ENCODE data around the gene SF3A2. TPM values are rescaled to one million over a fixed set of nuclear protein-coding genes. Genes with fewer than 3 reads are reported as not detected.

SF3A2 gene
- total RNA-seq, 1 donor from 2014 or later: 107 TPM

- no peak for ATAC-seq (ENCODE audit: low read depth)
- Mint-ChIP-seq H3K9me3 (no peaks in the 10 kb centered on the region), H3K36me3 (ENCODE audit: low read depth) (peaks cover 77% of the 10 kb centered on the region), H3K27me3 (no peaks in the 10 kb centered on the region), H3K27ac (no peak overlapping the region), H3K4me3 (no peak overlapping the region), H3K4me1 (peaks cover 32% of the 10 kb centered on the region)
- no peak for DNase-seq
- TF ChIP-seq, protein P1, sequence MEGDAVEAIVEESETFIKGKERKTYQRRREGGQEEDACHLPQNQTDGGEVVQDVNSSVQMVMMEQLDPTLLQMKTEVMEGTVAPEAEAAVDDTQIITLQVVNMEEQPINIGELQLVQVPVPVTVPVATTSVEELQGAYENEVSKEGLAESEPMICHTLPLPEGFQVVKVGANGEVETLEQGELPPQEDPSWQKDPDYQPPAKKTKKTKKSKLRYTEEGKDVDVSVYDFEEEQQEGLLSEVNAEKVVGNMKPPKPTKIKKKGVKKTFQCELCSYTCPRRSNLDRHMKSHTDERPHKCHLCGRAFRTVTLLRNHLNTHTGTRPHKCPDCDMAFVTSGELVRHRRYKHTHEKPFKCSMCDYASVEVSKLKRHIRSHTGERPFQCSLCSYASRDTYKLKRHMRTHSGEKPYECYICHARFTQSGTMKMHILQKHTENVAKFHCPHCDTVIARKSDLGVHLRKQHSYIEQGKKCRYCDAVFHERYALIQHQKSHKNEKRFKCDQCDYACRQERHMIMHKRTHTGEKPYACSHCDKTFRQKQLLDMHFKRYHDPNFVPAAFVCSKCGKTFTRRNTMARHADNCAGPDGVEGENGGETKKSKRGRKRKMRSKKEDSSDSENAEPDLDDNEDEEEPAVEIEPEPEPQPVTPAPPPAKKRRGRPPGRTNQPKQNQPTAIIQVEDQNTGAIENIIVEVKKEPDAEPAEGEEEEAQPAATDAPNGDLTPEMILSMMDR (IDR thresholded peaks at IDR 0.05): no peak
- CTCF ChIA-PET: no interaction called here
- POLR2A ChIA-PET: interaction anchor here (0.5 kb wide), 2 partner anchors 19 to 508 kb away, joined by 5 to 6 read pairs; no protein-coding TSS in a partner anchor
- intact Hi-C loops (cut with micrococcal nuclease): no loop called here
These were observed 45.7 kb upstream of the SF3A2 start for GRCh38 chr19:2190848-2191455.

DNA sequence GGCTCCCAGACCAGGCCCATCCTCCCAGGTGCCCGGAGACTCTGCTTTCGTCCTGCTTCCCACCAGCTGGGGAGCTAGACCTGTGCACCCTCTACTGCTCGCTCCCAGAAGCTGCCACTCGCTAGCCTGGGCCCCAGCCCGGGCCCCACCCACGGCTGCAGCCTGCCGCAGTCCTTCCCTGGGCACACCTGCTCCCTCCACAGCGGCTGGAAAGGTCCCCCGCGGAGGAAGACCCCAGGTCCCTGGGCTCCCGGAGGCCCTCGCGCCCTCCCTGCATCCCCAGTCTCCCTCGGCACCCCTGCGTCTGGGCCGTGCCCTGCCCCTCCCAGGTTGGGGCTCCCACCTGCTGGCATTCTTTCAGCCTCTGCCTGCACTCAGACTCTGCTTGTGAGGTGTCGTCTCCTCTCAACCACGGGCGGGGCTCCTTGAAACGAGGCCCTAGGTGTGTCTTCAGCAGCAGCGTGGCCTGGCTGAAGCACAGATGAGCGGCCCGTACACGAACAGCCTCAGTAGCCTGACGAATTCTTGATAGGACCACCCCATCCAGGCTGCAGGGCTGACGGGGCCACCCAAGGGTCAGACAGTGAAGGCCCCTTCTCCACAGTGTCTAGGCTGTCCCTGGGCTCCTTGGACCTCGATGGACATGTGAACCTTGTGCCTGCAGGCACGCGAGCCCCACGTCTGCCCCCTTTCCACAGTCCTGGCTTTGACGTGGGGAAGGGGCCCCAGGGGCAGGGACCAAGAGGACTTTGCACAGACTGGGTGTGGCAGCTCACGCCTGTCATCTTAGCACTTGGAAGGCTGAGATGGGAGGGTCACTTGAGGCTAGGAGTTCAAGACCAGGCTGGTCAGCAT is 44.9 kb upstream of the SF3A2 start:
- H3K27me3 Mint-ChIP-seq: no peaks in the 10 kb centered on the region
- intact Hi-C loops (cut with micrococcal nuclease): no loop called here
- H3K9me3 Mint-ChIP-seq: no peaks in the 10 kb centered on the region
- DNase-seq (no peak), ATAC-seq (ENCODE audit: low read depth) (no peak)
- H3K36me3 Mint-ChIP-seq (ENCODE audit: low read depth): peaks cover 75% of the 10 kb centered on the region
- H3K4me1 Mint-ChIP-seq: peaks cover 28% of the 10 kb centered on the region
- no peak overlapping the region for H3K27ac Mint-ChIP-seq
- ChIA-PET POLR2A (interaction anchor here (0.5 kb wide), 1 partner anchor 19 kb away, joined by 5 read pairs; no protein-coding TSS in a partner anchor), CTCF (no interaction called here)
- H3K4me3 Mint-ChIP-seq: no peak overlapping the region
- TF ChIP-seq, protein P1 (IDR thresholded peaks at IDR 0.05): no peak

DNA sequence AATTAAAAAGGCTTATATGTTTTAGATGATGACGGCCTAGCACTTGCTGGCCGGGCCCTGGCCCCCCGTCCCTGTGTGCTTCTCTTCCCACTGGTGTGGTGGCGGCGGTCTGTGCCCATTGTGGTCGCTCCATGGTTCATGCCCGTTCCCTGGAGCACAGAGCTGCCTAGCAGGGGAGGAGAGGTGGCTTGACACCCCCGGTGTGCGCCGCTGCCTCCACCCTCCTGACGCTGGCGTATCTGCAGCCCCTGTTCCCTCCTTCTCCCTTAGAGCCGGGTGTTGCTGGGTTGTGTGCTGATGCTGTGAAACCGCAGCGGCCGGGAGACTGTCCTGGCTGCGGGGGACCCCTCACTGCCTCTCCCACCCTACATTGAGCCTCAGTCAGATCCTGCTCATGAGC is 43.8 kb upstream of the SF3A2 start:
- TF ChIP-seq, protein P1 (IDR thresholded peaks at IDR 0.05): no peak
- Mint-ChIP-seq H3K4me3 (no peak overlapping the region), H3K36me3 (ENCODE audit: low read depth) (peaks cover 75% of the 10 kb centered on the region), H3K9me3 (no peaks in the 10 kb centered on the region), H3K27me3 (no peaks in the 10 kb centered on the region), H3K4me1 (peaks cover 16% of the 10 kb centered on the region), H3K27ac (no peak overlapping the region)
- ChIA-PET POLR2A (no interaction called here), CTCF (no interaction called here)
- DNase-seq: no peak
- intact Hi-C loops (cut with micrococcal nuclease): no loop called here
- ATAC-seq (ENCODE audit: low read depth): no peak

GRCh38 chr19:2193807-2194206 is 42.8 kb upstream of the SF3A2 start:
- H3K27me3 Mint-ChIP-seq: no peaks in the 10 kb centered on the region
- no peak overlapping the region for H3K4me3 Mint-ChIP-seq
- H3K27ac Mint-ChIP-seq: no peak overlapping the region
- intact Hi-C loops (cut with micrococcal nuclease): no loop called here
- TF ChIP-seq, protein P1 (IDR thresholded peaks at IDR 0.05): no peak
- ATAC-seq (ENCODE audit: low read depth): no peak
- no peak for DNase-seq
- CTCF ChIA-PET: no interaction called here
- no peaks in the 10 kb centered on the region for H3K9me3 Mint-ChIP-seq
- peaks cover 78% of the 10 kb centered on the region for H3K36me3 Mint-ChIP-seq (ENCODE audit: low read depth)
- POLR2A ChIA-PET: no interaction called here
- H3K4me1 Mint-ChIP-seq: peaks cover 9% of the 10 kb centered on the region

- TF ChIP-seq, protein P1 (IDR thresholded peaks at IDR 0.05): no peak
- peaks cover 5% of the 10 kb centered on the region for H3K4me1 Mint-ChIP-seq
- DNase-seq: no peak
- H3K9me3 Mint-ChIP-seq: no peaks in the 10 kb centered on the region
- H3K4me3 Mint-ChIP-seq: no peak overlapping the region
- peaks cover 76% of the 10 kb centered on the region for H3K36me3 Mint-ChIP-seq (ENCODE audit: low read depth)
- H3K27ac Mint-ChIP-seq: no peak overlapping the region
- ChIA-PET CTCF (no interaction called here), POLR2A (no interaction called here)
- no peak for ATAC-seq (ENCODE audit: low read depth)
- no peaks in the 10 kb centered on the region for H3K27me3 Mint-ChIP-seq
- intact Hi-C loops (cut with micrococcal nuclease): loop anchor here (5.0 kb wide), 1 partner anchor 37 kb away; no protein-coding TSS in a partner anchor
These were observed 42.0 kb upstream of the SF3A2 start for GRCh38 chr19:2194513-2195078.

Measured in activated B cell treated with CpG ODN at 0.5 μM for 24 hours (primary cell).